GM12874 (cell line): ENCODE data around the gene NFE2L2.

Experiments
- TF ChIP-seq, protein P1 (sequence below): IDR thresholded peaks from 2 replicates; pipeline ENCODE4 v1.5.1; 2011; ENCODE audit warnings: low read depth, mild to moderate bottlenecking, control low read depth, low read length, moderate library complexity; ENCODE audit not compliant: insufficient read depth

Gene NFE2L2

DNA sequence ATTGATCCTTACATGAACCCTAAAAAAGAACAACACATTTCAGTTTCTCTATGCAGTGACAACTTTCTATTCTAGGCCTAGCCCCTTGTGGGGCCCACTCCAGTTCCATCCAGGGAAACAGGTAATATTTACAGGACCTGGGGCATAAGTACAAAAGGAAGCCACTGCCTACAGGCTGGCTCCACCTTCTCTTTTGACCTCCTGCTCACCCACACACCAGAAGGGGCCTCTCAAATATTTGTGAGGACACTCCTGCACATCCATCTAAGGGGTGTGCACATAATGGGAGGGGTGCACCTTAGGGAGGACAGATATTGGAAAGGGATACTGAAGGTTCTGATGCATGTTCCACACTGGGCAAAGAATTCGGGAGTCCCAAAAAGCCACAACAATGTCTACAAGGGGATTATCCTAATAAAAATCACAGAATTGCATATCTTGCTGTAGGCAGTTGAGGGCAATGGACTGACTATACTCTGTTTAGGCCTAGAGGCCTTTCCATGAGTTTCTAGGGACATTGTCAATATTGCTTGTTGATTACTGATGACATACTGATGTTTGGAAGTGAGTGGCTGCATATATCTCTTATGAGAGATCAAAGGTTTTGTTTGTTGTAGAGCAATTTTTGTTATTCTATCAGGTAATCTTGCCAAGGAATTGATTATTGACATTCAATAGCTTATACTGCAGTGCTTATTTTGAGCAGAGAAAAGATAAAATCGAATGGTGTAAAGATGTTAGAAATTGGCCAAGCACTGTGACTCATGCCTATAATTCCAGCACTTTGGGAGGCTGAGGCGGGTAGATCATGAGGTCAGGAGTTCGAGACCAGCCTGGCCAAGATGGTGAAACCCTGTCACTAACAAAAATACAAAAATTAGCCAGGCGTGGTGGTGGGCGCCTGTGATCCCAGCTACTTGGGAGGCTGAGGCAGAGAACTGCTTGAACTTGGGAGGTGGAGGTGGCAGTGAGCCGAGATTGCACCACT lies 75.8 kb downstream of the NFE2L2 start:
- TF ChIP-seq, protein P1, sequence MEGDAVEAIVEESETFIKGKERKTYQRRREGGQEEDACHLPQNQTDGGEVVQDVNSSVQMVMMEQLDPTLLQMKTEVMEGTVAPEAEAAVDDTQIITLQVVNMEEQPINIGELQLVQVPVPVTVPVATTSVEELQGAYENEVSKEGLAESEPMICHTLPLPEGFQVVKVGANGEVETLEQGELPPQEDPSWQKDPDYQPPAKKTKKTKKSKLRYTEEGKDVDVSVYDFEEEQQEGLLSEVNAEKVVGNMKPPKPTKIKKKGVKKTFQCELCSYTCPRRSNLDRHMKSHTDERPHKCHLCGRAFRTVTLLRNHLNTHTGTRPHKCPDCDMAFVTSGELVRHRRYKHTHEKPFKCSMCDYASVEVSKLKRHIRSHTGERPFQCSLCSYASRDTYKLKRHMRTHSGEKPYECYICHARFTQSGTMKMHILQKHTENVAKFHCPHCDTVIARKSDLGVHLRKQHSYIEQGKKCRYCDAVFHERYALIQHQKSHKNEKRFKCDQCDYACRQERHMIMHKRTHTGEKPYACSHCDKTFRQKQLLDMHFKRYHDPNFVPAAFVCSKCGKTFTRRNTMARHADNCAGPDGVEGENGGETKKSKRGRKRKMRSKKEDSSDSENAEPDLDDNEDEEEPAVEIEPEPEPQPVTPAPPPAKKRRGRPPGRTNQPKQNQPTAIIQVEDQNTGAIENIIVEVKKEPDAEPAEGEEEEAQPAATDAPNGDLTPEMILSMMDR, result no peak

DNA sequence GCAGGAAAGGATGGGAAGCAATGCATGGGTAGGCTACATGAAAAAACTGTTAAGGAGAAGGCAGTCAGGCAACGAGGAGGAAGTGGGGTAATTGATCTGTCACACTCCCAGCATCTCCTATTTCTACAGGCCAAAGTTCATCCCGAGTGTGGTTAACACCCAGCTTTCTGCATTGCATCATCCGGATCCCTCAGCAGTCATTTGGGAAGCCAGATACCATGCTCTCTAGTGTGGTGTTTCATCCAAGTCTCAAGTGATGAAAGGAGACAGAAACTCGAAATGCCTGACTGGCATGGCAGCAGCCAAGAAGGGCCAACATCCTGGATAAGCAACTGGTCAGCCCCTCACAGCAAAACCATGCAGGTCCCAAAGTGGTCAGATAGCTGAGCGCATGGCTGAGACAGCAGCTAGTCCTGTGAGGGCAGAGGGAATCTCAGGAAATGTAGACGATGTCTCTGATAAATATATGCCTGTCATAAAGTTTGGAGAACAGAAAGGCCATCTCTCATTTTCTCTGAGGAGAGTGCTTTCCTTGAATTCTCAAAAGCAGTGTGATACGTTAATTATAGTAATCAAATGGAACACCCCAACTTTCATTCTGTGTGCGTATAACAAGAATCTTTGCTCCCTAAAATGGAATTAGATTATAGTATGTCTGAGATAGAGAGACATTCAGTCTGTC lies 76.8 kb downstream of the NFE2L2 start:
- TF ChIP-seq, protein P1, result no peak

DNA sequence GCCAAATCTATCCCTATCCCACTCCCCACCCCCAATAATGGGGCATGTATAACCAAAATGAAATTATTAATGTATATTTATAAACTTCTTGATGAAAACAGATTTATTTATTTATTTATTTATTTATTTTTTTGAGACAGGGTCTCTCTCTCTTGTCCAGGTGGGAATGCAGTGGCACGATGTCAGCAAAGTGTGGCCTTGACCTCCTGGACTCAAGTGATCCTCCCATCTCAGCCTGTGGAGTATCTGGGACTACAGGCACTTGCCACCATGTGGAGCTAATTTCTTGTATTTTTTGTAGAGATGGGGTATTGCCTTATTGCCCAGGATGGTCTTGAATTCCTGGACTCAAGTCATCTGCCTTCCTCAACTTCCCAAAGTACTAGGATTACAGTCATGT lies 79.9 kb downstream of the NFE2L2 start:
- TF ChIP-seq, protein P1, result no peak

DNA sequence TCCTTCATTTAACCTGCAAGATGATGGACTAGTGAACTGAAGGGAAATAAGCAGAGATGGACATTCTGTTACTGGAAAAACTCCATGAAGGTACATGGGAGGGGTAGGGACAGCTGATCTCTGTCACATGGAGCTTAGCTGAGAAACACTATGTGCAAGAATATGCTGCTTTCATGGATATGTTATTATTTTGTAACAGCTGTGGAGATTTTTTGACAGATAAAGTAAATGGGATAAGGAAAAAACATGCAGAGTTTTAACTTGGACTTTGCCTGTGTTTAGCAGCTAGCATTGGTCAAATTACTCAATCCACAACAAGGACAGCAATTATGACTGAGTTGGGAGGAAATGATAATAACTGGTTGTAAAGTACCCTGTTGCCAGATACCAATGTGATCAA lies 80.7 kb downstream of the NFE2L2 start:
- TF ChIP-seq, protein P1, result no peak
